ENCODE results near the gene MVD. TPM values are rescaled to one million over a fixed set of nuclear protein-coding genes. Genes with fewer than 3 reads are reported as not detected.

MVD gene
- total and polyA plus RNA-seq, 2 of the 13 experiments (the other 11 are each of a cell fraction or from before 2014, with no cell fraction given) = 28.1 to 187 TPM

DNA sequence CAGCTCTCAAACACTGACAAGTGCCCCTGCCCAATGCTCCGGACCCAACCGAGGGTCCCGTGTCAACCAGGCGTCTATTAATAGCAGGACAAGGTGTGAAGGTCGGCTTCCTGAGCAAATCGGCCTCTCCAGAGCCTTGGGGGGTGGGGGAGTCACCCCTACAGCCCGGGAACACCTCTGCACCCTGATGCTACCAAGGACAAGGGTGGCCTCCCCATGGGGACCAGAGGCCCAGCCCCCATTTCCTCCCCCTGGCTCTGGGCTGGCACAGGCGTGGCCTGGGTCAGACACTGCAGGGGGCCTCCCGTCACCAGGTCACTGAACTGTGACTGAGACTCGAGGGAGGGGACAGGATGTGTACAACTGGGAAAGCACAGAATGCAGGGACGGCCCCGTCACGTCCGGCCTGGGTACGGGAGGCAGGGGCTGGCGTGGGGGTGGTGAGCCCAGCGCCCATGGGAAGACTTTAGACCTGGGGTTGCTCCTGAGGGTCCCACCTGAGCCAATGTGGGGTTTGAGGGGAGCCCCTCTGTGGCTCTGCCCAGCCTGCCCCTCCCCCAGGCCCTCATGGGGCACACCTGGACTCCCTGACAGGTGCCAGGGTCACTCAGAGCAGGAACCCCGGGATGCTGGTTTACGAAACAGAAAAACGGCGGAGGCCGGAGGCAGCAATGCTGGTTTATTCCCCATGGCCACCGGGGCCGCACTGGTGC, 11.5 kb downstream of the MVD start (continued):
- TF ChIP-seq, protein P1, sequence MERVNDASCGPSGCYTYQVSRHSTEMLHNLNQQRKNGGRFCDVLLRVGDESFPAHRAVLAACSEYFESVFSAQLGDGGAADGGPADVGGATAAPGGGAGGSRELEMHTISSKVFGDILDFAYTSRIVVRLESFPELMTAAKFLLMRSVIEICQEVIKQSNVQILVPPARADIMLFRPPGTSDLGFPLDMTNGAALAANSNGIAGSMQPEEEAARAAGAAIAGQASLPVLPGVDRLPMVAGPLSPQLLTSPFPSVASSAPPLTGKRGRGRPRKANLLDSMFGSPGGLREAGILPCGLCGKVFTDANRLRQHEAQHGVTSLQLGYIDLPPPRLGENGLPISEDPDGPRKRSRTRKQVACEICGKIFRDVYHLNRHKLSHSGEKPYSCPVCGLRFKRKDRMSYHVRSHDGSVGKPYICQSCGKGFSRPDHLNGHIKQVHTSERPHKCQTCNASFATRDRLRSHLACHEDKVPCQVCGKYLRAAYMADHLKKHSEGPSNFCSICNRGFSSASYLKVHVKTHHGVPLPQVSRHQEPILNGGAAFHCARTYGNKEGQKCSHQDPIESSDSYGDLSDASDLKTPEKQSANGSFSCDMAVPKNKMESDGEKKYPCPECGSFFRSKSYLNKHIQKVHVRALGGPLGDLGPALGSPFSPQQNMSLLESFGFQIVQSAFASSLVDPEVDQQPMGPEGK (CRISPR knock-in tag; IDR thresholded peaks at IDR 0.05) = peak; percentile 98
- TF ChIP-seq ATAD3A (CRISPR knock-in tag; IDR thresholded peaks at IDR 0.05) (no peak), SOX5 (CRISPR knock-in tag; IDR thresholded peaks at IDR 0.05; ENCODE audit: borderline replicate concordance) (0 out of 2 replicates have a peak, but pooled peaks have one; percentile 76), NFKBIZ (CRISPR knock-in tag; IDR thresholded peaks at IDR 0.05) (peak; percentile 83; the same call in 1 of the 2 replicates), TBP (CRISPR knock-in tag; IDR thresholded peaks at IDR 0.05) (no peak), SCMH1 (CRISPR knock-in tag; IDR thresholded peaks at IDR 0.05; ENCODE audit: borderline replicate concordance) (no peak), ZNF331 (CRISPR knock-in tag; IDR thresholded peaks at IDR 0.05) (peak; percentile 85; the same call in 1 of the 2 replicates)
- TF ChIP-seq, protein P2, sequence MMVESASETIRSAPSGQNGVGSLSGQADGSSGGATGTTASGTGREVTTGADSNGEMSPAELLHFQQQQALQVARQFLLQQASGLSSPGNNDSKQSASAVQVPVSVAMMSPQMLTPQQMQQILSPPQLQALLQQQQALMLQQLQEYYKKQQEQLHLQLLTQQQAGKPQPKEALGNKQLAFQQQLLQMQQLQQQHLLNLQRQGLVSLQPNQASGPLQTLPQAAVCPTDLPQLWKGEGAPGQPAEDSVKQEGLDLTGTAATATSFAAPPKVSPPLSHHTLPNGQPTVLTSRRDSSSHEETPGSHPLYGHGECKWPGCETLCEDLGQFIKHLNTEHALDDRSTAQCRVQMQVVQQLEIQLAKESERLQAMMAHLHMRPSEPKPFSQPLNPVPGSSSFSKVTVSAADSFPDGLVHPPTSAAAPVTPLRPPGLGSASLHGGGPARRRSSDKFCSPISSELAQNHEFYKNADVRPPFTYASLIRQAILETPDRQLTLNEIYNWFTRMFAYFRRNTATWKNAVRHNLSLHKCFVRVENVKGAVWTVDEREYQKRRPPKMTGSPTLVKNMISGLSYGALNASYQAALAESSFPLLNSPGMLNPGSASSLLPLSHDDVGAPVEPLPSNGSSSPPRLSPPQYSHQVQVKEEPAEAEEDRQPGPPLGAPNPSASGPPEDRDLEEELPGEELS (CRISPR knock-in tag; IDR thresholded peaks at IDR 0.05) = peak; percentile 95
- TF ChIP-seq, protein P3, sequence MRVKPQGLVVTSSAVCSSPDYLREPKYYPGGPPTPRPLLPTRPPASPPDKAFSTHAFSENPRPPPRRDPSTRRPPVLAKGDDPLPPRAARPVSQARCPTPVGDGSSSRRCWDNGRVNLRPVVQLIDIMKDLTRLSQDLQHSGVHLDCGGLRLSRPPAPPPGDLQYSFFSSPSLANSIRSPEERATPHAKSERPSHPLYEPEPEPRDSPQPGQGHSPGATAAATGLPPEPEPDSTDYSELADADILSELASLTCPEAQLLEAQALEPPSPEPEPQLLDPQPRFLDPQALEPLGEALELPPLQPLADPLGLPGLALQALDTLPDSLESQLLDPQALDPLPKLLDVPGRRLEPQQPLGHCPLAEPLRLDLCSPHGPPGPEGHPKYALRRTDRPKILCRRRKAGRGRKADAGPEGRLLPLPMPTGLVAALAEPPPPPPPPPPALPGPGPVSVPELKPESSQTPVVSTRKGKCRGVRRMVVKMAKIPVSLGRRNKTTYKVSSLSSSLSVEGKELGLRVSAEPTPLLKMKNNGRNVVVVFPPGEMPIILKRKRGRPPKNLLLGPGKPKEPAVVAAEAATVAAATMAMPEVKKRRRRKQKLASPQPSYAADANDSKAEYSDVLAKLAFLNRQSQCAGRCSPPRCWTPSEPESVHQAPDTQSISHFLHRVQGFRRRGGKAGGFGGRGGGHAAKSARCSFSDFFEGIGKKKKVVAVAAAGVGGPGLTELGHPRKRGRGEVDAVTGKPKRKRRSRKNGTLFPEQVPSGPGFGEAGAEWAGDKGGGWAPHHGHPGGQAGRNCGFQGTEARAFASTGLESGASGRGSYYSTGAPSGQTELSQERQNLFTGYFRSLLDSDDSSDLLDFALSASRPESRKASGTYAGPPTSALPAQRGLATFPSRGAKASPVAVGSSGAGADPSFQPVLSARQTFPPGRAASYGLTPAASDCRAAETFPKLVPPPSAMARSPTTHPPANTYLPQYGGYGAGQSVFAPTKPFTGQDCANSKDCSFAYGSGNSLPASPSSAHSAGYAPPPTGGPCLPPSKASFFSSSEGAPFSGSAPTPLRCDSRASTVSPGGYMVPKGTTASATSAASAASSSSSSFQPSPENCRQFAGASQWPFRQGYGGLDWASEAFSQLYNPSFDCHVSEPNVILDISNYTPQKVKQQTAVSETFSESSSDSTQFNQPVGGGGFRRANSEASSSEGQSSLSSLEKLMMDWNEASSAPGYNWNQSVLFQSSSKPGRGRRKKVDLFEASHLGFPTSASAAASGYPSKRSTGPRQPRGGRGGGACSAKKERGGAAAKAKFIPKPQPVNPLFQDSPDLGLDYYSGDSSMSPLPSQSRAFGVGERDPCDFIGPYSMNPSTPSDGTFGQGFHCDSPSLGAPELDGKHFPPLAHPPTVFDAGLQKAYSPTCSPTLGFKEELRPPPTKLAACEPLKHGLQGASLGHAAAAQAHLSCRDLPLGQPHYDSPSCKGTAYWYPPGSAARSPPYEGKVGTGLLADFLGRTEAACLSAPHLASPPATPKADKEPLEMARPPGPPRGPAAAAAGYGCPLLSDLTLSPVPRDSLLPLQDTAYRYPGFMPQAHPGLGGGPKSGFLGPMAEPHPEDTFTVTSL (CRISPR knock-in tag; IDR thresholded peaks at IDR 0.05; ENCODE audit: borderline replicate concordance) = peak; percentile 65; the same call in 1 of the 2 replicates
- TF ChIP-seq, protein P4, sequence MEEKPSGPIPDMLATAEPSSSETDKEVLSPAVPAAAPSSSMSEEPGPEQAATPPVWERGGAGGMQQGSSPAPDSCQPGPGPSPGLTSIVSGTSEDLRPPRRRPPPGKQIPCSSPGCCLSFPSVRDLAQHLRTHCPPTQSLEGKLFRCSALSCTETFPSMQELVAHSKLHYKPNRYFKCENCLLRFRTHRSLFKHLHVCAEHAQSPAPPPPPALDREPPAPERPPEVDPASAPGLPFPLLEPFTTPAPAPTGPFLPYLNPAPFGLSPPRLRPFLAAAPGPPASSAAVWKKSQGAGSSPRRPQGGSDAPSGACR (CRISPR knock-in tag; IDR thresholded peaks at IDR 0.05) = peak; percentile 87; the same call in 1 of the 2 replicates
- TF ChIP-seq, protein P5, sequence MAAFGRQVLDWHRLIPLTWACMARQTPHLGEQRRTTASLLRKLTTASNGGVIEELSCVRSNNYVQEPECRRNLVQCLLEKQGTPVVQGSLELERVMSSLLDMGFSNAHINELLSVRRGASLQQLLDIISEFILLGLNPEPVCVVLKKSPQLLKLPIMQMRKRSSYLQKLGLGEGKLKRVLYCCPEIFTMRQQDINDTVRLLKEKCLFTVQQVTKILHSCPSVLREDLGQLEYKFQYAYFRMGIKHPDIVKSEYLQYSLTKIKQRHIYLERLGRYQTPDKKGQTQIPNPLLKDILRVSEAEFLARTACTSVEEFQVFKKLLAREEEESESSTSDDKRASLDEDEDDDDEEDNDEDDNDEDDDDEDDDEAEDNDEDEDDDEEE (CRISPR knock-in tag; IDR thresholded peaks at IDR 0.05) = no peak
- TF ChIP-seq, protein P6, sequence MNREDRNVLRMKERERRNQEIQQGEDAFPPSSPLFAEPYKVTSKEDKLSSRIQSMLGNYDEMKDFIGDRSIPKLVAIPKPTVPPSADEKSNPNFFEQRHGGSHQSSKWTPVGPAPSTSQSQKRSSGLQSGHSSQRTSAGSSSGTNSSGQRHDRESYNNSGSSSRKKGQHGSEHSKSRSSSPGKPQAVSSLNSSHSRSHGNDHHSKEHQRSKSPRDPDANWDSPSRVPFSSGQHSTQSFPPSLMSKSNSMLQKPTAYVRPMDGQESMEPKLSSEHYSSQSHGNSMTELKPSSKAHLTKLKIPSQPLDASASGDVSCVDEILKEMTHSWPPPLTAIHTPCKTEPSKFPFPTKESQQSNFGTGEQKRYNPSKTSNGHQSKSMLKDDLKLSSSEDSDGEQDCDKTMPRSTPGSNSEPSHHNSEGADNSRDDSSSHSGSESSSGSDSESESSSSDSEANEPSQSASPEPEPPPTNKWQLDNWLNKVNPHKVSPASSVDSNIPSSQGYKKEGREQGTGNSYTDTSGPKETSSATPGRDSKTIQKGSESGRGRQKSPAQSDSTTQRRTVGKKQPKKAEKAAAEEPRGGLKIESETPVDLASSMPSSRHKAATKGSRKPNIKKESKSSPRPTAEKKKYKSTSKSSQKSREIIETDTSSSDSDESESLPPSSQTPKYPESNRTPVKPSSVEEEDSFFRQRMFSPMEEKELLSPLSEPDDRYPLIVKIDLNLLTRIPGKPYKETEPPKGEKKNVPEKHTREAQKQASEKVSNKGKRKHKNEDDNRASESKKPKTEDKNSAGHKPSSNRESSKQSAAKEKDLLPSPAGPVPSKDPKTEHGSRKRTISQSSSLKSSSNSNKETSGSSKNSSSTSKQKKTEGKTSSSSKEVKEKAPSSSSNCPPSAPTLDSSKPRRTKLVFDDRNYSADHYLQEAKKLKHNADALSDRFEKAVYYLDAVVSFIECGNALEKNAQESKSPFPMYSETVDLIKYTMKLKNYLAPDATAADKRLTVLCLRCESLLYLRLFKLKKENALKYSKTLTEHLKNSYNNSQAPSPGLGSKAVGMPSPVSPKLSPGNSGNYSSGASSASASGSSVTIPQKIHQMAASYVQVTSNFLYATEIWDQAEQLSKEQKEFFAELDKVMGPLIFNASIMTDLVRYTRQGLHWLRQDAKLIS (CRISPR knock-in tag; IDR thresholded peaks at IDR 0.05) = 0 out of 2 replicates have a peak, but pooled peaks have one; percentile 71

All from HepG2 (cell line).